GM19372 (cell line): ENCODE data around the gene LYST.

Source experiments
- ATAC-seq: cut with Tn5 transposase; IDR thresholded peaks from one replicate; pipeline ENCODE4 v1.9.1; 2021; ENCODE audit warnings: mild to moderate bottlenecking, low read depth, moderate library complexity; ENCODE audit not compliant: unreplicated experiment

Gene LYST

GRCh38 chr1:235726557-235726956 lies 140.1 kb downstream of the LYST start:
- no peak for ATAC-seq

DNA sequence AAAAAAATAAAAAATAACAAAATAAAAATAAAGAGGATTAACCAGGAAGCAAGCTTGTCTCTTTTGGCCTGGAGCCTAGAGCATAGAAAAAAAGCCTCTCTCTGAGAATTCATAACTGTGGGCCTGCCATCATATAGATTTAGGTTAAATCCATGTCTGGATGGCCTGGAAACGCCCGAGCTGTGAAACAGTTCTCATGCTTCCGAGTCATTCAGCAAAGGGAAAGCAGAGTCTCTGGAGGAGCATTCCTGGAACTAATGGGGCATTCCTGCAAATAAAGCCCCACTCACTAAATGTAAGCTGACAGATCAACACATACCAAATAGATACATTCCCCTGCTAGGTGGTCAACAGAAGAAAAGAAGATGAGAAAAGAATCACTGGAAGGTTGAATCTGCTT lies 141.3 kb downstream of the LYST start:
- ATAC-seq: no peak

DNA sequence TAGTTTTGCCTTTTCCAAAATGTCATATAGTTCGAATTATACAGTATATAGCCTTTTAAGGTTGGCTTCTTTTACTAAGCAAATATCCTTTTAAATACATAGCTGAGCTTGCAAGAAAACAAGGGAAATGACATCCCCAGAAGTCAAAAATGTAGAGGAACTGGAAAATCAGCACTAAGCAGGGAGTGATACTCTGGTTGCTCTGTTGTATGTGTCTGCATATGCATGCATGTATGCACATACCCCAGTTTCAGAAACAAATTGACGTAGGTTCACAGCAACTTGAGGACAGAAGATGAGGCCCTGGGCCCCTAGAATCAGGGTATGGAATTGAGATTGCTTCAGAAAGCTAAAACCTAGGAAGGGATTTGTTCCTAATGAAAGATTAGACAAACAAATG lies 142.0 kb downstream of the LYST start:
- no peak for ATAC-seq

DNA sequence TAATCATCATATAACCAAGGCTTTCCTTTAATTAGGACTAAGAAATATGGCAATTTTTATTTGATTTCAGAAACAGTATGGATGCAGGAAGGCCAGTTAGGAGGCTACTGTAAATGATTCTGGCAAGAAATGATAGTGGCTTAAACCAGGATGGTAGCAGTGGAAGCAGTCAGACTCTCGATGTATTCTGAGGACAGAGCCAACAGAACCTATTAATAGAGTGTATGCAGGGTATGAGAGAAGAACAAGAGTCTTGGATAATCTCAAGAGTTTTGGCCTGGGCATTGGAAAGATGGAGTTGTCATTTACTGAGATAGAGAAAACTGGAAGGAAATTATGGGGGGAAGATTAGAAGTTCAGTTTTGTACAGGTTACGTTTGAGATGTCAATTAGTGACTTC lies 143.8 kb downstream of the LYST start:
- no peak for ATAC-seq

DNA sequence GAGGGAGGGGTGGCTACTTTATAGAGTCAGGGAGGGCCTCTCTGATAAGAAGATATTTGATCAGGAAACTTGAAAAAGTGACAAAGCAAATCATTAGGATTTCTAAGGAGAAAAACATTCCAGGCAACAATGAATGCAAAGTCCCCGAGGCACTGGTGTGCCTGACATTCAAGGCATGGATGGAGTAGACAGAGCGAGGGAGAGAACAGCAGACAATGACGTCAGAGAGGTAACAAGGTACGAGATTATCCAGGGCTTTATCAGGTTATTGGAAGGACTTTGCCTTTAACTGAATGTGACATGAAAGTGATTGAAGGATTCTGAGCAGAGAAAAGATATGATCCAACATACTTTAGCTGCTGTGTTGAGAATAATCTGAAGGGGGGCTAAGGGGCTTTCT lies 144.7 kb downstream of the LYST start:
- ATAC-seq: no peak

DNA sequence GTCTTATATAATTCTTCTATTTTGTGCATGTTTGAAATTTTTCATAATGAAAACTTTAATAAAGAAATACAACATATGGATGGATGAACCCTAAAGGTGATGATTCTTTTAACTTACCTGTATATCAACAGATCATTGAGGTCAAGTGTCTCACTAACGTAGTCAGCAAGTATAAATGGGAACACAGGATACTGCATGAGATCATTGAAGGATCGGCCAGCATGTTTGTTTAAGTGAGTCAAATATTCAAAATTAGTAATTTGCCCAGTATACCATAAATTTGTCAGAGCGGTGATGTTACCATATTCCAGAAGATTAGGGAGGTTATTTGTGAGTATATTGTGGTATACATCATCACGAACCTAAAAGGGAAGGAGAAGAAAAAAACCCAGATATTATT lies 146.2 kb downstream of the LYST start:
- ATAC-seq: no peak

GRCh38 chr1:235714205-235714897 lies 152.4 kb downstream of the LYST start:
- no peak for ATAC-seq

GRCh38 chr1:235712812-235713211 lies 153.9 kb downstream of the LYST start:
- ATAC-seq: no peak

DNA sequence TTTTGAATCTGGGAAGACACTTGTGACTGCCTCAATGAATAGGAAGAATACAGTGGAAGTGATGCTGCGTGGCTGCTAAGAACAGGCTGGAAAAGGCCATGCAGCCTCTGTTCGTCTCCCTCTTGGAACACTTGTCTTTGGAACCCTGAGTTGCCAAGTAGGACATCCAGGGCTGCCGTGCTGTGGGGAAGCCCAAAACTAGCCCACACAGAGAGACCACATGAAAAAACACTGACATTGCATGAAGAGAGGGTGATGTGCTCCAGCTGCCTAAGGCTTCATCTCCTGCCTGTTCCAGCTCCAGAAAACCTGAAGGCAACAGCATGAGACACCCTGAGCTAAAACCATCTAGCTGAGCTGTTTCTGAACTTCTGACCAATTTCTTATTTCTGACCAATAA lies 156.0 kb downstream of the LYST start:
- ATAC-seq: no peak

GRCh38 chr1:235709018-235709417 lies 157.7 kb downstream of the LYST start:
- ATAC-seq: no peak

DNA sequence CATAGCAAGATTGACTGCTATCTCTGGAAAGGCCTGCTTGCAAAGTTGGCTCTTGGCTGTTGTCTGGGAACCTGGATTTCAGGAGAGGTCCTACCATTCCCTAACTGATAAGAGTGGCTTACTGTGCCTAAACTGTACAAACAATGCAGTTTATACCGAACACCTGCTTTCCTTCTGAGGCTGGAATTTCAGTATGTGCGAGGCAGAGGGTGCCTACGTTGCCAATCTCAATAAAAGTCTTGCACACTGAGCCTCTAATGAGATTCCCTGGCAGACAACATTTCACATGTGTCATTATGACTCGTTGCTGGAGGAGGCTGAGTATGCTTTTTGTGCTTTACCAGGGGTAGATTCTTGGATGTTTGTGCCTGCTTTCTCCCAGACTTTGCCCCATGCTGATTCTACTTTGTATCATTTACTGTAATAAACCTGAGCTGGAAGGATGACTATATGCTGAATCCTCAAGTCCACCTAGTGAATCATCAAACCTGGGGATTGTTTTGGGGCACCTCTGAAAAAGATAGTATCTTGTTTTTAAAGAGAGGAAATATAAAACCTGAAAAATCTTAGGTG lies 158.2 kb downstream of the LYST start:
- no peak for ATAC-seq

GRCh38 chr1:235703506-235703905 lies 163.2 kb downstream of the LYST start:
- ATAC-seq: no peak

GRCh38 chr1:235702412-235702811 lies 164.3 kb downstream of the LYST start:
- ATAC-seq: no peak

DNA sequence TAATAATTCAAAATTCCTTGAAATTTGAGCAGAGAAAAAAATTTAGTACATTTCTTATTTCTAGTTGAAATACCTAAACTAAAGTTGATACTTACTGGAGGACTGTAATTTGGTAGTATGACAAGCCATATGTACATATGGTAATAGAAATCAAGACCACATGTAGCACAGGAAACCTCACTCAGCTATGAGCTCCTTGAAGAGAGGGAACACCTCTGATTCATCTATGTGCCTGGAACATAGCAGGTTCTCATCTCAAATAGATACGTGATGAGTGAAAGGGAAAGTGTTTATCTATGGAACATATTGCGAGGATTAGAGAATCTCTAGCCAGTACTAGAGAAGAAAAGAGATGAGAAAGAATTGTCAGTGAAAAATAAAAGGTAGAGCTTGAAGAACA lies 169.2 kb downstream of the LYST start:
- ATAC-seq: no peak

DNA sequence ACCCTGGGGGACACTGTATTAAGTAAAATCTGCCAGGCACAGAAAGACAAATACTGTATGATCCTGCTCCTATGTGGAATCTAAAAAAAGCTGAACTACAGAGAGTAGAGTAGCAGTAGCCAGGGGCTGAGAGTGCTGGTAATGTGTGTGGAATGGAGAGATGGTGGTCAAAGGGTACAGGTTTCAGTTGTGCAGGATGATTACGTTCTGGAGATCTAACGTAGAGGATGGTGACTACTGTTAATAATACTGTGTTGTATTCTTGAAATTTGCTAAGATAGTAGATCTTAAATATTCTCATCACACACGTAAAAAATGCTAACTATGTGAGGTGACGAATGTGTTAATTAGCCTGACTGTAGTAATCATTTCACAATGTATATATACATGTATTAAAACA lies 177.3 kb downstream of the LYST start:
- no peak for ATAC-seq

DNA sequence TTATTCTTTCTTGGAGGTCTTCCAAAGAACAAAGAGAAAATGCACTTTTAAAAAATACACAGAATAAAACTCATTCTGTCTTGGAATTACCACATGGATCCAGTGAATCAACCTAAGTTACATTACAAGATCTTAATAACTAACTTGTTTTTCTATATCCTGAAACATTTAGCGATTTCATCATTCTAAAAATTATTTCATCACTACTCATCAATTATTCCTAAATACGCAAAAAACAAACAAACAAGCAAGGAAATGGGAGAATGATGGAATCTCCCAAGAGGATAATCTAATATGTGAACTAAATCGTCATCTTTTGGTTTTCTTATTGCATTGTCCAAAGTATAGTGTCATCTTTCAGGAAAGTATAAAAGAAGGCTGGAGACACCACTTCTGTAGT lies 178.6 kb downstream of the LYST start:
- ATAC-seq: no peak

GRCh38 chr1:235683653-235684052 lies 183.1 kb downstream of the LYST start:
- ATAC-seq: no peak

GRCh38 chr1:235682216-235682615 lies 184.5 kb downstream of the LYST start:
- no peak for ATAC-seq

- no peak for ATAC-seq
Observed at GRCh38 chr1:235679644-235680043, 187.1 kb downstream of the LYST start.

DNA sequence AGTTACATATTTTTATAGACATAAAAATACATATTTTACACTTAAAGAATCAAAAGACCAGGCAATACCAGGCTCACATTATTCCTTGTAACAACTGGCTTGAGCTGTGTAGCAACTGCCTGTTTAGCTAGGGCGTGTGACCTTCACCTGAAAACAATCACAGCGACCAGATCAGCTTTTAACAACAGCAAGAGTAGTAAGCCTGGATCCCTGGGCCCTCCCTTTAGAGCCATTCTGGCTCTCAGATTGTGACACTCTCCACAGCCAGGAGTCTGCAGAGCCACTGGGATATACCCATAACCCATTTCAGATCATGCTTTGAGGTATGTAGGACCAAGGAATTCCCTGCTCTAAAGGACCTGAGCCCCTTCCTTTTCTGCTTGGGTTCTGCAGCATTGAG lies 187.7 kb downstream of the LYST start:
- no peak for ATAC-seq

DNA sequence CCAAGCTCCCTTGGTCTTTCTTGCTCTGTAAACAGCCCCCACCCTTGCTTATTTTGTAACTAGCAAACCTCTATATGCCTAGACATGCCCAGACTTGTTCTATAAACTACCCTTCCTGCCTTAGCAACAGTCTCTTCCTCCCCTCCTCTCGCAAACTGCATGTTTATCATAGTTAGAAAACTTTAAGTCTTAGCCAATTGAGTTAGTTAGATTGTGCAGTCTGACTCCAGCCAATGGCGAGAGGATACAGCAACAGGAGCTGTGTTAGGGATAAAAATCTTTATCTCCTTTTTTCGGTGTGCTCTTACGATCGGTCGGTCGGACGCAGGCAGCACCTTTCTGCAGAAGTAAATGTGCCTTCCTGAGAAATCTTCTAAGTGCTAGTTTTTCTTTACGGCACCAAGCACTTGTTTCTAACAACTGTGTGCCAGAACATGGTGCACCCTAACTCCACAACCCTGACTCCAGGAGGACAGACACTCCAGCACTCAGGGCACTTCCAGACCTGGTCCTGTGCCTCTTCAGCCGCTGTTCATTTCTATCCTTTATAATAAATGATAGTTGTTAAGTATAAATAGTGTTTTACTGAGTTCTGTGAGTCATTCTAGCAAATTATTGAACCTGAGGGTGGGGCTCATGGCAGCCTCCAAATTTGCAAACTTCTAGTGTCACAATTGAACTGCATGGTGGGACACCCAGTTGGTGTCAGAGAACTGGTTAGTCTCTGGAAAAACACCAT lies 191.4 kb downstream of the LYST start:
- no peak for ATAC-seq

- ATAC-seq: no peak
Observed at GRCh38 chr1:235673981-235674380, 192.7 kb downstream of the LYST start.
